Neural cell (in vitro differentiated cells): ENCODE measurements around the gene PCYT1A. TPM values are rescaled to one million over a fixed set of nuclear protein-coding genes. Genes with fewer than 3 reads are reported as not detected.

Experiments used
- H2AFZ ChIP-seq: fragments of 200-600, 300-800 bp; sonication (generic), shearing (Covaris generic); 2 replicates; pipeline ENCODE4 v1.6.0; 2014; ENCODE audit warnings: low read depth, mild to moderate bottlenecking, antibody characterized with exemption, low read length, moderate library complexity
- H3F3A ChIP-seq: fragments of 200-600 bp; shearing (Covaris generic); 2 replicates; pipeline ENCODE4 v1.6.1; 2016; ENCODE audit warnings: mild to moderate bottlenecking, moderate library complexity, mixed read lengths, antibody characterized with exemption, low read length; ENCODE audit not compliant: insufficient read depth, poor library complexity, severe bottlenecking
- H3K27ac ChIP-seq: fragments of 200-600, 300-800 bp; sonication (generic), shearing (Covaris generic); 2 replicates; pipeline ENCODE4 v1.5.1; 2014; ENCODE audit warnings: mild to moderate bottlenecking, low read length, moderate library complexity
- H3K27me3 ChIP-seq: fragments of 300-800, 200-600 bp; sonication (generic), shearing (Covaris generic); 2 replicates; pipeline ENCODE4 v1.6.0; 2014; ENCODE audit warnings: mild to moderate bottlenecking, low read depth, low read length, moderate library complexity; ENCODE audit not compliant: insufficient read depth
- H3K36me3 ChIP-seq: fragments of 300-800, 200-600 bp; sonication (generic), shearing (Covaris generic); 2 replicates; pipeline ENCODE4 v1.5.1; 2014; ENCODE audit warnings: mild to moderate bottlenecking, antibody characterized with exemption, low read length, moderate library complexity; ENCODE audit not compliant: insufficient read depth
- H3K4me2 ChIP-seq: fragments of 300-800, 200-600 bp; sonication (generic), shearing (Covaris generic); 2 replicates; pipeline ENCODE4 v1.6.0; 2014; ENCODE audit warnings: mild to moderate bottlenecking, low read length
- H3K4me3 ChIP-seq: fragments of 300-800, 200-600 bp; sonication (generic), shearing (Covaris generic); 2 replicates; pipeline ENCODE4 v1.5.1; 2014; ENCODE audit warnings: mild to moderate bottlenecking, low read length, moderate library complexity
- H3K79me2 ChIP-seq: fragments of 200-600 bp; shearing (Covaris generic); replicated peaks from 2 replicates; pipeline ENCODE4 v1.6.0; 2014; ENCODE audit warnings: mild to moderate bottlenecking, low read length, moderate library complexity; ENCODE audit not compliant: insufficient read depth
- H3K9ac ChIP-seq: fragments of 300-800, 200-600 bp; sonication (generic), shearing (Covaris generic); 2 replicates; pipeline ENCODE4 v1.6.1; 2016; ENCODE audit warnings: mild to moderate bottlenecking, low read length, mixed read lengths
- H3K9me2 ChIP-seq: fragments of 200-600 bp; shearing (Covaris generic); 2 replicates; pipeline ENCODE4 v1.6.1; 2016; ENCODE audit warnings: mild to moderate bottlenecking, low read length, mixed read lengths; ENCODE audit not compliant: insufficient read depth
- H3K9me3 ChIP-seq: fragments of 200-600, 300-800 bp; sonication (generic), shearing (Covaris generic); 2 replicates; pipeline ENCODE4 v1.6.1; 2016; ENCODE audit warnings: mild to moderate bottlenecking, mixed run types, low read length, moderate library complexity, mixed read lengths
- H4K20me1 ChIP-seq: fragments of 200-600 bp; shearing (Covaris generic); 2 replicates; pipeline ENCODE4 v1.6.1; 2016; ENCODE audit warnings: mild to moderate bottlenecking, mixed run types; ENCODE audit not compliant: insufficient read depth
- EP300 ChIP-seq: fragments of 450-650 bp; conservative IDR thresholded peaks from 2 replicates; pipeline ENCODE4 v1.6.1; 2014; ENCODE audit warnings: antibody characterized with exemption, mild to moderate bottlenecking, moderate library complexity; ENCODE audit not compliant: poor library complexity, severe bottlenecking
- EZH2 ChIP-seq: fragments of 200-600, 300-800 bp; shearing (Covaris generic), sonication (generic); IDR thresholded peaks from 2 replicates; pipeline ENCODE4 v1.6.1; 2014; ENCODE audit warnings: antibody characterized with exemption, low read length, borderline replicate concordance, mild to moderate bottlenecking; ENCODE audit not compliant: insufficient read depth, poor library complexity, severe bottlenecking
- MXI1 ChIP-seq: fragments of 450-650 bp; conservative IDR thresholded peaks from 2 replicates; pipeline ENCODE4 v1.6.1; 2014; ENCODE audit warnings: antibody characterized with exemption, mild to moderate bottlenecking; ENCODE audit not compliant: poor library complexity, severe bottlenecking
- POLR2AphosphoS5 ChIP-seq: IDR thresholded peaks from 2 replicates; pipeline ENCODE4 v1.6.1; 2012
- RAD21 ChIP-seq: fragments of 450-650 bp; conservative IDR thresholded peaks from 2 replicates; pipeline ENCODE4 v1.6.1; 2014; ENCODE audit warnings: antibody characterized with exemption, mild to moderate bottlenecking, moderate library complexity
- SMC3 ChIP-seq: fragments of 450-650 bp; conservative IDR thresholded peaks from 2 replicates; pipeline ENCODE4 v1.6.1; 2014; ENCODE audit warnings: antibody characterized with exemption, mild to moderate bottlenecking, moderate library complexity; ENCODE audit not compliant: poor library complexity
- TAF1 ChIP-seq: IDR thresholded peaks from 2 replicates; pipeline ENCODE4 v1.6.1; 2012; ENCODE audit warnings: low read depth
- polyA plus RNA-seq: library from polyadenylated mRNA; depleted of rRNA; stranded (reverse); fragments of >200 nt; gene quantifications from 2 replicates; pipeline ENCODE4 v1.2.3, GENCODE V29; 2014
- TF ChIP-seq, protein P1 (sequence below): IDR thresholded peaks from 2 replicates; pipeline ENCODE4 v1.6.1; 2012; ENCODE audit warnings: borderline replicate concordance
- TF ChIP-seq, protein P2 (sequence below): fragments of 450-650 bp; IDR thresholded peaks from 2 replicates; pipeline ENCODE4 v1.5.1; 2014; ENCODE audit warnings: antibody characterized with exemption, mild to moderate bottlenecking, moderate library complexity; ENCODE audit not compliant: poor library complexity, severe bottlenecking

The PCYT1A gene
- polyA plus RNA-seq, 1 donor from 2014 or later, result 21.7 TPM

DNA sequence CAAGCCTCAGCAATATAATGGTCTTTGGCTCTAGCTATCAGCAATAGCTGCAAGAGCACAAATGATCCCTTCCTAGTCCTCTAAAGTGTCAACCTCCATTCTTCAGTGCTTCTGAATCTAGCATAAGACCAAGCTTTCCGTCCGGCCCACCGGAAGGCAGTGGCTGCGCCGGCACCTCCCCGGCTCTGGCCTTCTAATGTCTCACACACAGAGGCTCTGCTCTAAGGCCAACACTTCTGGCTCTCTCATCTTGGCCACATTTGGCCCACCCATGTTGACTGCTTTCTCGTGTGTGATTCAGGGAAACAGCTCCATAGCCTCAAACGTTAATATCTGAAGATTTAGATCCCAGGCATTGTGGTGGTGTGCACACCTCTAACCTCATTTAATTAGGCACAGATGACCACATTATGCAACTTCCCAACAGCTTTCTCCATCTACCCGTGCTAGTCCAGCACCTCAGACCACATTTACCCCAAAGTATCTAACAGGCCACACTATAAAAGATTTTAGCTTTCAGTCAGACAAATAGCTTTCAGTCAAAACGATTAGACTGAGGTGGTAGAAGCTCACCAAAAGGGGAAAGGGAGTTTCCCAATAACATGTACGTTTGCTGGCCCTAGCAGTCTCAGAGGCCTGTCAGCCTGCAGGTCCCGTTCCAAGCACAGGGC is 51.9 kb downstream of the PCYT1A start:
- TF ChIP-seq POLR2AphosphoS5 (no peak), TAF1 (no peak), MXI1 (no peak), EP300 (no peak), SMC3 (no peak), RAD21 (no peak), EZH2 (no peak)
- TF ChIP-seq, protein P1, sequence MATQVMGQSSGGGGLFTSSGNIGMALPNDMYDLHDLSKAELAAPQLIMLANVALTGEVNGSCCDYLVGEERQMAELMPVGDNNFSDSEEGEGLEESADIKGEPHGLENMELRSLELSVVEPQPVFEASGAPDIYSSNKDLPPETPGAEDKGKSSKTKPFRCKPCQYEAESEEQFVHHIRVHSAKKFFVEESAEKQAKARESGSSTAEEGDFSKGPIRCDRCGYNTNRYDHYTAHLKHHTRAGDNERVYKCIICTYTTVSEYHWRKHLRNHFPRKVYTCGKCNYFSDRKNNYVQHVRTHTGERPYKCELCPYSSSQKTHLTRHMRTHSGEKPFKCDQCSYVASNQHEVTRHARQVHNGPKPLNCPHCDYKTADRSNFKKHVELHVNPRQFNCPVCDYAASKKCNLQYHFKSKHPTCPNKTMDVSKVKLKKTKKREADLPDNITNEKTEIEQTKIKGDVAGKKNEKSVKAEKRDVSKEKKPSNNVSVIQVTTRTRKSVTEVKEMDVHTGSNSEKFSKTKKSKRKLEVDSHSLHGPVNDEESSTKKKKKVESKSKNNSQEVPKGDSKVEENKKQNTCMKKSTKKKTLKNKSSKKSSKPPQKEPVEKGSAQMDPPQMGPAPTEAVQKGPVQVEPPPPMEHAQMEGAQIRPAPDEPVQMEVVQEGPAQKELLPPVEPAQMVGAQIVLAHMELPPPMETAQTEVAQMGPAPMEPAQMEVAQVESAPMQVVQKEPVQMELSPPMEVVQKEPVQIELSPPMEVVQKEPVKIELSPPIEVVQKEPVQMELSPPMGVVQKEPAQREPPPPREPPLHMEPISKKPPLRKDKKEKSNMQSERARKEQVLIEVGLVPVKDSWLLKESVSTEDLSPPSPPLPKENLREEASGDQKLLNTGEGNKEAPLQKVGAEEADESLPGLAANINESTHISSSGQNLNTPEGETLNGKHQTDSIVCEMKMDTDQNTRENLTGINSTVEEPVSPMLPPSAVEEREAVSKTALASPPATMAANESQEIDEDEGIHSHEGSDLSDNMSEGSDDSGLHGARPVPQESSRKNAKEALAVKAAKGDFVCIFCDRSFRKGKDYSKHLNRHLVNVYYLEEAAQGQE, result no peak
- TF ChIP-seq, protein P2, sequence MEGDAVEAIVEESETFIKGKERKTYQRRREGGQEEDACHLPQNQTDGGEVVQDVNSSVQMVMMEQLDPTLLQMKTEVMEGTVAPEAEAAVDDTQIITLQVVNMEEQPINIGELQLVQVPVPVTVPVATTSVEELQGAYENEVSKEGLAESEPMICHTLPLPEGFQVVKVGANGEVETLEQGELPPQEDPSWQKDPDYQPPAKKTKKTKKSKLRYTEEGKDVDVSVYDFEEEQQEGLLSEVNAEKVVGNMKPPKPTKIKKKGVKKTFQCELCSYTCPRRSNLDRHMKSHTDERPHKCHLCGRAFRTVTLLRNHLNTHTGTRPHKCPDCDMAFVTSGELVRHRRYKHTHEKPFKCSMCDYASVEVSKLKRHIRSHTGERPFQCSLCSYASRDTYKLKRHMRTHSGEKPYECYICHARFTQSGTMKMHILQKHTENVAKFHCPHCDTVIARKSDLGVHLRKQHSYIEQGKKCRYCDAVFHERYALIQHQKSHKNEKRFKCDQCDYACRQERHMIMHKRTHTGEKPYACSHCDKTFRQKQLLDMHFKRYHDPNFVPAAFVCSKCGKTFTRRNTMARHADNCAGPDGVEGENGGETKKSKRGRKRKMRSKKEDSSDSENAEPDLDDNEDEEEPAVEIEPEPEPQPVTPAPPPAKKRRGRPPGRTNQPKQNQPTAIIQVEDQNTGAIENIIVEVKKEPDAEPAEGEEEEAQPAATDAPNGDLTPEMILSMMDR, result no peak
- no peak overlapping the region for H2AFZ ChIP-seq
- peaks cover 5% of the 10 kb centered on the region for H3K36me3 ChIP-seq
- H4K20me1 ChIP-seq, result no peaks in the 10 kb centered on the region
- no peaks in the 10 kb centered on the region for H3K9me3 ChIP-seq
- H3K4me2 ChIP-seq, result no peak overlapping the region
- H3K27ac ChIP-seq, result no peak overlapping the region
- H3K9ac ChIP-seq, result no peak overlapping the region
- no peak overlapping the region for H3K4me3 ChIP-seq
- no peaks in the 10 kb centered on the region for H3K79me2 ChIP-seq
- H3K9me2 ChIP-seq, result no peaks in the 10 kb centered on the region
- H3F3A ChIP-seq, result no peaks in the 10 kb centered on the region
- H3K27me3 ChIP-seq, result no peaks in the 10 kb centered on the region

DNA sequence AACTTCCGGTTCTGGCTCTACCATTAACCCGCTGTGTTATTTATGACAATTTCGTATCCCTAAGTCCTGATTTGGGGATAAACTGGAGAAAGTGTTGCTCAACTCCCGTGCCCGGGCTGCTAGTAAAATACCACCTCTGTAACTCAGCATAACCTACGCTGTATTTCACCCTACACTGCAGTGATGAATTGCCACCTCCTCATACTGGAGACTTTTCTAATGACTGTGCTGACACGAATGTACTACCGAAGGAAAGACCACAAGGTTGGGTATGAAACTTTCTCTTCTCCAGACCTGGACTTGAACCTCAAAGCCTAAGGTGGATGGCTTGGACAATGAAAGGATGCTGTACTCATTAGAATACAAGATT is 54.7 kb downstream of the PCYT1A start:
- Histone ChIP-seq H3K36me3 (no peaks in the 10 kb centered on the region), H3K9ac (no peak overlapping the region), H3K9me3 (no peaks in the 10 kb centered on the region), H3K4me2 (no peak overlapping the region), H3K27me3 (no peaks in the 10 kb centered on the region), H3F3A (no peaks in the 10 kb centered on the region), H3K9me2 (no peaks in the 10 kb centered on the region), H3K27ac (no peak overlapping the region), H3K4me3 (no peak overlapping the region), H3K79me2 (no peaks in the 10 kb centered on the region), H2AFZ (no peak overlapping the region), H4K20me1 (no peaks in the 10 kb centered on the region)
- TF ChIP-seq RAD21 (no peak), EP300 (no peak)
- TF ChIP-seq, protein P1, result no peak
